Spinal cord (tissue), 10 donors: ENCODE results near the gene RAB18. TPM values are rescaled to one million over a fixed set of nuclear protein-coding genes. Genes with fewer than 3 reads are reported as not detected.

Experiments used
- DNase-seq, 6 donors: peaks; one replicate each; pipeline versions ENCODE4 v3.0.0 to v3.0.0-alpha.2; 2013 to 2015; ENCODE audit warnings: low spot score in 6 of 6, low read depth in 4 of 6
- H3K27ac ChIP-seq: one replicate; pipeline ENCODE4 v1.5.1; 2013; ENCODE audit warnings: low read depth, low read length, control low read depth
- H3K27me3 ChIP-seq: one replicate; pipeline ENCODE4 v1.6.1; 2013; ENCODE audit warnings: low read length; ENCODE audit not compliant: control insufficient read depth, insufficient read depth
- H3K36me3 ChIP-seq: one replicate; pipeline ENCODE4 v1.6.1; 2013; ENCODE audit warnings: low read length; ENCODE audit not compliant: control insufficient read depth, insufficient read depth
- H3K4me1 ChIP-seq: one replicate; pipeline ENCODE4 v1.6.1; 2013; ENCODE audit warnings: low read length; ENCODE audit not compliant: control insufficient read depth, insufficient read depth
- H3K4me3 ChIP-seq: one replicate; pipeline ENCODE4 v1.5.1; 2013; ENCODE audit warnings: low read depth, low read length, control low read depth
- H3K9me3 ChIP-seq: one replicate; pipeline ENCODE4 v1.6.1; 2013; ENCODE audit warnings: low read length; ENCODE audit not compliant: control insufficient read depth, insufficient read depth
- WGBS: methylation state at CpG from one replicate; pipeline ENCODE4 v1.1.5; 2013; ENCODE audit warnings: missing lambda C conversion rate; ENCODE audit not compliant: insufficient coverage; 5-methylcytosine and 5-hydroxymethylcytosine counted together
- polyA plus RNA-seq, 2 donors: library from polyadenylated mRNA; unstranded; fragments of 120-200 nt; gene quantifications; one replicate each; pipeline ENCODE4 v1.2.1, GENCODE V29; 2013; ENCODE audit not compliant: insufficient read length in 2 of 2
- total RNA-seq, 2 donors: library from RNA; depleted of rRNA in 1 of 2; stranded (reverse); fragments of 120-200 nt in 1 of 2; fragments of >200 nt in 1 of 2; gene quantifications; one replicate each; pipeline versions ENCODE4 v1.2.3 to v1.2.4, GENCODE V29; 2013 to 2014
- donor health status: healthy.

Gene RAB18
- total and polyA plus RNA-seq, 4 donors = 103 to 199 (median 138) TPM

GRCh38 chr10:27474741-27475140 is 29.4 kb upstream of the RAB18 start:
- H3K9me3 ChIP-seq = no peaks in the 10 kb centered on the region

GRCh38 chr10:27479016-27479415 is 25.1 kb upstream of the RAB18 start:
- no CpG with 5 or more reads among the region's 2 CpGs for WGBS
- Histone ChIP-seq H3K4me3 (no peak overlapping the region), H3K36me3 (no peaks in the 10 kb centered on the region), H3K27ac (no peak overlapping the region), H3K27me3 (no peaks in the 10 kb centered on the region), H3K4me1 (no peaks in the 10 kb centered on the region), H3K9me3 (no peaks in the 10 kb centered on the region)
- no peak for DNase-seq

More at GRCh38 chr10:27474741-27475140, 29.4 kb upstream of the RAB18 start:
- no peak for DNase-seq
- Histone ChIP-seq H3K4me1 (no peaks in the 10 kb centered on the region), H3K27ac (no peak overlapping the region), H3K4me3 (no peak overlapping the region), H3K27me3 (no peaks in the 10 kb centered on the region), H3K36me3 (no peaks in the 10 kb centered on the region)
- 100% methylated on average over 1 of the region's 4 CpGs for WGBS

GRCh38 chr10:27481486-27481885 is 22.6 kb upstream of the RAB18 start:
- Histone ChIP-seq H3K9me3 (no peaks in the 10 kb centered on the region), H3K27ac (no peak overlapping the region)

GRCh38 chr10:27482984-27483956 is 20.8 kb upstream of the RAB18 start:
- Histone ChIP-seq H3K4me1 (no peaks in the 10 kb centered on the region), H3K27ac (no peak overlapping the region), H3K27me3 (no peaks in the 10 kb centered on the region), H3K4me3 (no peak overlapping the region), H3K9me3 (no peaks in the 10 kb centered on the region), H3K36me3 (no peaks in the 10 kb centered on the region)
- DNase-seq = no peak
- 71% methylated on average over 7 of the region's 10 CpGs for WGBS

More at GRCh38 chr10:27481486-27481885, 22.6 kb upstream of the RAB18 start:
- no peak for DNase-seq
- Histone ChIP-seq H3K27me3 (no peaks in the 10 kb centered on the region), H3K4me1 (no peaks in the 10 kb centered on the region), H3K36me3 (no peaks in the 10 kb centered on the region), H3K4me3 (no peak overlapping the region)
- 67% methylated on average over 1 of the region's 1 CpG for WGBS

- Histone ChIP-seq H3K4me1 (no peaks in the 10 kb centered on the region), H3K36me3 (no peaks in the 10 kb centered on the region), H3K9me3 (no peaks in the 10 kb centered on the region), H3K27ac (no peak overlapping the region), H3K4me3 (no peak overlapping the region), H3K27me3 (no peaks in the 10 kb centered on the region)
- no peak for DNase-seq
- 80% methylated on average over 1 of the region's 2 CpGs for WGBS
Observed at GRCh38 chr10:27485368-27485767, 18.7 kb upstream of the RAB18 start.

- Histone ChIP-seq H3K36me3 (no peaks in the 10 kb centered on the region), H3K4me1 (no peaks in the 10 kb centered on the region), H3K27ac (no peak overlapping the region), H3K4me3 (no peak overlapping the region), H3K9me3 (peaks cover 3% of the 10 kb centered on the region), H3K27me3 (no peaks in the 10 kb centered on the region)
- no peak for DNase-seq
- WGBS = 100% methylated on average over 1 of the region's 2 CpGs
Observed at GRCh38 chr10:27485986-27486385, 18.1 kb upstream of the RAB18 start.

- no peak overlapping the region for H3K4me3 ChIP-seq
- H3K4me1 ChIP-seq = no peaks in the 10 kb centered on the region
- peaks cover 6% of the 10 kb centered on the region for H3K9me3 ChIP-seq
- H3K36me3 ChIP-seq = no peaks in the 10 kb centered on the region
- no peak for DNase-seq
- H3K27ac ChIP-seq = no peak overlapping the region
- WGBS = 100% methylated on average over 1 of the region's 1 CpG
- no peaks in the 10 kb centered on the region for H3K27me3 ChIP-seq
Observed at GRCh38 chr10:27490807-27491206, 13.3 kb upstream of the RAB18 start.

- WGBS = no CpG with 5 or more reads among the region's 1 CpG
- no peak for DNase-seq
- Histone ChIP-seq H3K4me3 (no peak overlapping the region), H3K4me1 (no peaks in the 10 kb centered on the region), H3K9me3 (peaks cover 6% of the 10 kb centered on the region), H3K36me3 (no peaks in the 10 kb centered on the region), H3K27me3 (no peaks in the 10 kb centered on the region), H3K27ac (no peak overlapping the region)
Observed at GRCh38 chr10:27494116-27494805, 9.8 kb upstream of the RAB18 start.

GRCh38 chr10:27496137-27496536 is 8.0 kb upstream of the RAB18 start:
- Histone ChIP-seq H3K27me3 (peaks cover 2% of the 10 kb centered on the region), H3K9me3 (peaks cover 2% of the 10 kb centered on the region), H3K4me3 (no peak overlapping the region), H3K27ac (no peak overlapping the region), H3K36me3 (no peaks in the 10 kb centered on the region), H3K4me1 (no peaks in the 10 kb centered on the region)
- DNase-seq = no peak
- 53% methylated on average over 2 of the region's 4 CpGs for WGBS
